ENCODE data around the gene TMEM244. TPM values are rescaled to one million over a fixed set of nuclear protein-coding genes. Genes with fewer than 3 reads are reported as not detected.

TMEM244 gene
- total and polyA plus RNA-seq, 2 of the 13 experiments (the other 11 are each of a cell fraction or from before 2014, with no cell fraction given): not detected

DNA sequence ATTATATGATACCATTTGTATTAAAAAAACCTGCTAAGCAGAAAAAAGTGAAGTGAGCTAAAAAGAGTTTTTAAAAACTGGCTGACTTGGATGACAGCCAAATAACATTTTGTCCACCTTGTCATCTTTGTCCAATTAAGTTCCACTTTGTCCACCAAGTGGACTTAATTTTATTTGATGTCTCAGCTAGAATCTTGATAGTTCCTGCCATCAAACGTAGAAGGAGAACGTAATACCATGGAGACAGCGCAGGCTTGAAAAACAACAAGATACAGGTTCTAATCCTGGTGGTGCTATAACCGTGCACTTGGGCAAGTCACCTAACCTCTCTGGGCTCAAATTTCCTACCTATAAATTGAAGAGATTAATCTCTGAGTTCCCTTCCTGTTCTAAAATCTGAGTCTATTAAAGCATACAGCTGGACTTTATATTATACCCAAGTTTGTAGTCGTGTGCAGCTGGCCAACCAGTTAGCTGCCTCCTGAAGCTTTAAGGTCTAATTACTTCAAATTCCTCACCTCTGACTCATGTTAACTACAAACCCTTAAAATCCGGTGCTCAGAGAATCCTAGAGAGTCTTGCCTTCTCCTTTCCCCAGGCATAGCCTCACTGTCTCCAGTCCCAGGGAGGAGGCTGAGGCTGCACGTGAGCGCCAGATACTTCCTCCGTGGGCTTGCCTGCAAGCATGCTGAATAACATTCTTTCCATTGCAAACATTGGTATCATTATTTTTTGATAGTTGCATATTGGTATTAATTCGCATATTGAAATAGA lies 16.8 kb downstream of the TMEM244 start (continued):
- TF ChIP-seq, protein P1, sequence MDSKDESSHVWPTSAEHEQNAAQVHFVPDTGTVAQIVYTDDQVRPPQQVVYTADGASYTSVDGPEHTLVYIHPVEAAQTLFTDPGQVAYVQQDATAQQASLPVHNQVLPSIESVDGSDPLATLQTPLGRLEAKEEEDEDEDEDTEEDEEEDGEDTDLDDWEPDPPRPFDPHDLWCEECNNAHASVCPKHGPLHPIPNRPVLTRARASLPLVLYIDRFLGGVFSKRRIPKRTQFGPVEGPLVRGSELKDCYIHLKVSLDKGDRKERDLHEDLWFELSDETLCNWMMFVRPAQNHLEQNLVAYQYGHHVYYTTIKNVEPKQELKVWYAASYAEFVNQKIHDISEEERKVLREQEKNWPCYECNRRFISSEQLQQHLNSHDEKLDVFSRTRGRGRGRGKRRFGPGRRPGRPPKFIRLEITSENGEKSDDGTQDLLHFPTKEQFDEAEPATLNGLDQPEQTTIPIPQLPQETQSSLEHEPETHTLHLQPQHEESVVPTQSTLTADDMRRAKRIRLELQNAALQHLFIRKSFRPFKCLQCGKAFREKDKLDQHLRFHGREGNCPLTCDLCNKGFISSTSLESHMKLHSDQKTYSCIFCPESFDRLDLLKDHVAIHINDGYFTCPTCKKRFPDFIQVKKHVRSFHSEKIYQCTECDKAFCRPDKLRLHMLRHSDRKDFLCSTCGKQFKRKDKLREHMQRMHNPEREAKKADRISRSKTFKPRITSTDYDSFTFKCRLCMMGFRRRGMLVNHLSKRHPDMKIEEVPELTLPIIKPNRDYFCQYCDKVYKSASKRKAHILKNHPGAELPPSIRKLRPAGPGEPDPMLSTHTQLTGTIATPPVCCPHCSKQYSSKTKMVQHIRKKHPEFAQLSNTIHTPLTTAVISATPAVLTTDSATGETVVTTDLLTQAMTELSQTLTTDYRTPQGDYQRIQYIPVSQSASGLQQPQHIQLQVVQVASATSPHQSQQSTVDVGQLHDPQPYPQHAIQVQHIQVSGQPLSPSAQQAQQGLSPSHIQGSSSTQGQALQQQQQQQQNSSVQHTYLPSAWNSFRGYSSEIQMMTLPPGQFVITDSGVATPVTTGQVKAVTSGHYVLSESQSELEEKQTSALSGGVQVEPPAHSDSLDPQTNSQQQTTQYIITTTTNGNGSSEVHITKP (CRISPR knock-in tag; IDR thresholded peaks at IDR 0.05; ENCODE audit: low read depth): no peak
- no peak for TF ChIP-seq ZNF34 (CRISPR knock-in tag; IDR thresholded peaks at IDR 0.05; ENCODE audit: borderline replicate concordance)
- no peak for TF ChIP-seq ZNF761 (CRISPR knock-in tag; conservative IDR thresholded peaks at IDR 0.05)
- TF ChIP-seq KDM1A (CRISPR knock-in tag; IDR thresholded peaks at IDR 0.05): no peak
- no peak for TF ChIP-seq XBP1 (CRISPR knock-in tag; IDR thresholded peaks at IDR 0.05)
- TF ChIP-seq, protein P2, sequence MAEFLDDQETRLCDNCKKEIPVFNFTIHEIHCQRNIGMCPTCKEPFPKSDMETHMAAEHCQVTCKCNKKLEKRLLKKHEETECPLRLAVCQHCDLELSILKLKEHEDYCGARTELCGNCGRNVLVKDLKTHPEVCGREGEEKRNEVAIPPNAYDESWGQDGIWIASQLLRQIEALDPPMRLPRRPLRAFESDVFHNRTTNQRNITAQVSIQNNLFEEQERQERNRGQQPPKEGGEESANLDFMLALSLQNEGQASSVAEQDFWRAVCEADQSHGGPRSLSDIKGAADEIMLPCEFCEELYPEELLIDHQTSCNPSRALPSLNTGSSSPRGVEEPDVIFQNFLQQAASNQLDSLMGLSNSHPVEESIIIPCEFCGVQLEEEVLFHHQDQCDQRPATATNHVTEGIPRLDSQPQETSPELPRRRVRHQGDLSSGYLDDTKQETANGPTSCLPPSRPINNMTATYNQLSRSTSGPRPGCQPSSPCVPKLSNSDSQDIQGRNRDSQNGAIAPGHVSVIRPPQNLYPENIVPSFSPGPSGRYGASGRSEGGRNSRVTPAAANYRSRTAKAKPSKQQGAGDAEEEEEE (CRISPR knock-in tag; IDR thresholded peaks at IDR 0.05; ENCODE audit: borderline replicate concordance): no peak
- no peak for TF ChIP-seq ZNF335 (CRISPR knock-in tag; IDR thresholded peaks at IDR 0.05)
- TF ChIP-seq ZNF225 (CRISPR knock-in tag; IDR thresholded peaks at IDR 0.05): no peak
- TF ChIP-seq, protein P3, sequence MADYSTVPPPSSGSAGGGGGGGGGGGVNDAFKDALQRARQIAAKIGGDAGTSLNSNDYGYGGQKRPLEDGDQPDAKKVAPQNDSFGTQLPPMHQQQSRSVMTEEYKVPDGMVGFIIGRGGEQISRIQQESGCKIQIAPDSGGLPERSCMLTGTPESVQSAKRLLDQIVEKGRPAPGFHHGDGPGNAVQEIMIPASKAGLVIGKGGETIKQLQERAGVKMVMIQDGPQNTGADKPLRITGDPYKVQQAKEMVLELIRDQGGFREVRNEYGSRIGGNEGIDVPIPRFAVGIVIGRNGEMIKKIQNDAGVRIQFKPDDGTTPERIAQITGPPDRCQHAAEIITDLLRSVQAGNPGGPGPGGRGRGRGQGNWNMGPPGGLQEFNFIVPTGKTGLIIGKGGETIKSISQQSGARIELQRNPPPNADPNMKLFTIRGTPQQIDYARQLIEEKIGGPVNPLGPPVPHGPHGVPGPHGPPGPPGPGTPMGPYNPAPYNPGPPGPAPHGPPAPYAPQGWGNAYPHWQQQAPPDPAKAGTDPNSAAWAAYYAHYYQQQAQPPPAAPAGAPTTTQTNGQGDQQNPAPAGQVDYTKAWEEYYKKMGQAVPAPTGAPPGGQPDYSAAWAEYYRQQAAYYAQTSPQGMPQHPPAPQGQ (CRISPR knock-in tag; IDR thresholded peaks at IDR 0.05; ENCODE audit: borderline replicate concordance): no peak
- TF ChIP-seq, protein P4, sequence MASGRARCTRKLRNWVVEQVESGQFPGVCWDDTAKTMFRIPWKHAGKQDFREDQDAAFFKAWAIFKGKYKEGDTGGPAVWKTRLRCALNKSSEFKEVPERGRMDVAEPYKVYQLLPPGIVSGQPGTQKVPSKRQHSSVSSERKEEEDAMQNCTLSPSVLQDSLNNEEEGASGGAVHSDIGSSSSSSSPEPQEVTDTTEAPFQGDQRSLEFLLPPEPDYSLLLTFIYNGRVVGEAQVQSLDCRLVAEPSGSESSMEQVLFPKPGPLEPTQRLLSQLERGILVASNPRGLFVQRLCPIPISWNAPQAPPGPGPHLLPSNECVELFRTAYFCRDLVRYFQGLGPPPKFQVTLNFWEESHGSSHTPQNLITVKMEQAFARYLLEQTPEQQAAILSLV (CRISPR knock-in tag; IDR thresholded peaks at IDR 0.05; ENCODE audit: borderline replicate concordance): no peak
- TF ChIP-seq JARID2 (CRISPR knock-in tag; IDR thresholded peaks at IDR 0.05; ENCODE audit: insufficient replicate concordance): no peak
